GM23338 (cell line): Measurements from ENCODE around the gene ENTHD1. TPM values are rescaled to one million over a fixed set of nuclear protein-coding genes. Genes with fewer than 3 reads are reported as not detected.

Experiments
- ATAC-seq: fragments of 200-7000 bp; cut with Tn5 transposase; 3 replicates; pipeline ENCODE4 v1.9.1; 2020
- DNase-seq: peaks from one replicate; pipeline ENCODE4 v3.0.0-alpha.2; 2015; ENCODE audit warnings: low spot score
- H2AFZ ChIP-seq: fragments of 200-600 bp; sonication (generic); 2 replicates; pipeline ENCODE4 v1.8.0; 2016; ENCODE audit warnings: antibody characterized with exemption, mild to moderate bottlenecking, moderate library complexity
- H3F3A ChIP-seq: fragments of 200-600 bp; sonication (generic); replicated peaks from 2 replicates; pipeline ENCODE4 v1.8.0; 2017; ENCODE audit warnings: antibody characterized with exemption, mixed run types, low read depth
- H3K27ac ChIP-seq: fragments of 200-600 bp; sonication (generic); 2 replicates; pipeline ENCODE4 v1.6.1; 2016; ENCODE audit warnings: low read depth
- H3K27me3 ChIP-seq: fragments of 200-600 bp; sonication (generic); 2 replicates; pipeline ENCODE4 v1.8.0; 2016; ENCODE audit warnings: mild to moderate bottlenecking, mixed run types, moderate library complexity; ENCODE audit not compliant: insufficient read depth
- H3K36me3 ChIP-seq: fragments of 200-600 bp; sonication (generic); 2 replicates; pipeline ENCODE4 v1.8.0; 2016; ENCODE audit warnings: mild to moderate bottlenecking; ENCODE audit not compliant: insufficient read depth
- H3K4me1 ChIP-seq: fragments of 200-600 bp; sonication (generic); 2 replicates; pipeline ENCODE4 v1.8.0; 2016; ENCODE audit warnings: mild to moderate bottlenecking, moderate library complexity; ENCODE audit not compliant: insufficient read depth
- H3K4me2 ChIP-seq: fragments of 200-600 bp; sonication (generic); 2 replicates; pipeline ENCODE4 v1.7.1; 2017; ENCODE audit warnings: mixed run types
- H3K4me3 ChIP-seq: fragments of 200-600 bp; sonication (generic); 2 replicates; pipeline ENCODE4 v1.6.1; 2016; ENCODE audit warnings: mixed run types
- H3K79me2 ChIP-seq: fragments of 200-600 bp; sonication (generic); replicated peaks from 2 replicates; pipeline ENCODE4 v1.8.0; 2017; ENCODE audit warnings: mild to moderate bottlenecking; ENCODE audit not compliant: insufficient read depth
- H3K9me2 ChIP-seq: fragments of 200-600 bp; sonication (generic); 2 replicates; pipeline ENCODE4 v1.8.0; 2017; ENCODE audit not compliant: insufficient read depth
- H4K20me1 ChIP-seq: fragments of 200-600 bp; sonication (generic); replicated peaks from 2 replicates; pipeline ENCODE4 v1.8.0; 2017; ENCODE audit warnings: mild to moderate bottlenecking; ENCODE audit not compliant: insufficient read depth
- H3K27ac Mint-ChIP-seq: 2 replicates; pipeline ENCODE4 v1.8.0; 2020; ENCODE audit warnings: inconsistent platforms, mild to moderate bottlenecking, moderate library complexity, mixed read lengths
- H3K27me3 Mint-ChIP-seq: 3 replicates; pipeline ENCODE4 v1.8.0; 2022; ENCODE audit warnings: low read depth, mild to moderate bottlenecking, moderate library complexity, mixed read lengths, inconsistent platforms; ENCODE audit not compliant: insufficient read depth, poor library complexity
- H3K36me3 Mint-ChIP-seq: 3 replicates; pipeline ENCODE4 v1.8.0; 2021; ENCODE audit warnings: low read depth, mild to moderate bottlenecking, inconsistent platforms, moderate library complexity, mixed read lengths
- H3K4me1 Mint-ChIP-seq: 3 replicates; pipeline ENCODE4 v1.8.0; 2020; ENCODE audit warnings: mild to moderate bottlenecking, inconsistent platforms, mixed read lengths
- H3K4me3 Mint-ChIP-seq: 3 replicates; pipeline ENCODE4 v1.8.0; 2021; ENCODE audit warnings: moderate library complexity, mild to moderate bottlenecking, inconsistent platforms, mixed read lengths
- H3K9me3 Mint-ChIP-seq: 3 replicates; pipeline ENCODE4 v1.8.0; 2020; ENCODE audit warnings: moderate library complexity, mild to moderate bottlenecking, inconsistent platforms, mixed read lengths
- CREB1 ChIP-seq: fragments of 250-450 bp; sonication (Bioruptor Pico); IDR thresholded peaks from 2 replicates; pipeline ENCODE4 v1.5.0; 2020; ENCODE audit warnings: low read depth, mild to moderate bottlenecking, moderate library complexity
- EZH2 ChIP-seq: fragments of 200-600 bp; sonication (generic); IDR thresholded peaks from one replicate; pipeline ENCODE4 v1.8.0; 2017; ENCODE audit warnings: antibody characterized with exemption, mild to moderate bottlenecking, low read depth; ENCODE audit not compliant: unreplicated experiment
- EZH2phosphoT487 ChIP-seq: fragments of 200-600 bp; sonication (generic); IDR thresholded peaks from one replicate; pipeline ENCODE4 v1.8.1; 2018; ENCODE audit warnings: antibody characterized with exemption; ENCODE audit not compliant: unreplicated experiment
- JUNB ChIP-seq: IDR thresholded peaks from one replicate; pipeline ENCODE4 v1.6.1; 2016; ENCODE audit warnings: antibody characterized with exemption; ENCODE audit not compliant: unreplicated experiment
- NANOG ChIP-seq: IDR thresholded peaks from 2 replicates; pipeline ENCODE4 v1.6.1; 2016; ENCODE audit warnings: antibody characterized with exemption, borderline replicate concordance
- STAT1 ChIP-seq: IDR thresholded peaks from one replicate; pipeline ENCODE4 v1.6.1; 2016; ENCODE audit warnings: antibody characterized with exemption; ENCODE audit not compliant: unreplicated experiment
- ZNF114 ChIP-seq: fragments of 250-450 bp; sonication (Bioruptor Pico); IDR thresholded peaks from 2 replicates; pipeline ENCODE4 v1.5.0; 2020; ENCODE audit warnings: mild to moderate bottlenecking, moderate library complexity
- ZNF331 ChIP-seq: fragments of 250-450 bp; sonication (Bioruptor Pico); IDR thresholded peaks from 2 replicates; pipeline ENCODE4 v1.5.0; 2020; ENCODE audit warnings: low read depth, mild to moderate bottlenecking, moderate library complexity
- polyA plus RNA-seq: library from polyadenylated mRNA; unstranded; fragments of >200 nt; fragmentation: Nextera tagmentation; extraction: Ambion mirVana; gene quantifications from 2 replicates; pipeline ENCODE4 v1.2.1, GENCODE V29; 2016
- total RNA-seq: library from RNA; depleted of rRNA; stranded (reverse); fragments of >200 nt; shearing (Covaris generic); gene quantifications from 2 replicates; pipeline ENCODE4 v1.2.3, GENCODE V29; 2014
- TF ChIP-seq, protein P1 (sequence below): IDR thresholded peaks from 2 replicates; pipeline ENCODE4 v1.6.1; 2016; ENCODE audit warnings: antibody characterized with exemption
- TF ChIP-seq, protein P2 (sequence below): fragments of 250-450 bp; sonication (Bioruptor Pico); IDR thresholded peaks from 2 replicates; pipeline ENCODE4 v1.5.0; 2020; ENCODE audit warnings: mild to moderate bottlenecking, moderate library complexity
- TF ChIP-seq, protein P3 (sequence below): IDR thresholded peaks from one replicate; pipeline ENCODE4 v1.6.1; 2018; ENCODE audit warnings: antibody characterized with exemption; ENCODE audit not compliant: unreplicated experiment
- TF ChIP-seq, protein P4 (sequence below), 2 experiments: fragments of 200-600 bp in 1 of 2; sonication (generic) in 1 of 2; conservative IDR thresholded peaks; 2 replicates each; pipeline versions ENCODE4 v1.5.1 to v1.6.1; 2016 to 2017; ENCODE audit warnings: antibody characterized with exemption in 2 of 2, low read depth in 2 of 2, mild to moderate bottlenecking in 2 of 2, moderate library complexity in 1 of 2

Gene ENTHD1
- total and polyA plus RNA-seq, 2 experiments from 2014 or later, result not detected

DNA sequence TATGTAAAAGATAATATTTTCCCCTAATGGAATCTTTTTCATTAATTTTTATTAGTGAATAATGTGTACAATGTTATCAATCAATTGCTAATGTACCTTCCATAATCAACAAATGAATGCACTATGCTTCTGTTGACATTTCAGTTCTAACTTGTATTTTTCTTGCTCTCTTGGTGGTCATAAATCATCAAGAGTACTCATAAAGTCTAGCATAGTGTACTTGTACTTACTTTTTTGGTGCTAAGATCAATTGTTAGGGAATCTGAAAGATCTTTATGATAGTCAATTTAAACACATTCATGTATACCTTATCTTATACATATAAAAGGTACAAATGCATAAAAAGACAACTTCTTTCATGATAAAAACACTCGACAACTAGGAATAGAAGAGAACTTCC, 10.5 kb downstream of the ENTHD1 start (continued):
- TF ChIP-seq, protein P1, sequence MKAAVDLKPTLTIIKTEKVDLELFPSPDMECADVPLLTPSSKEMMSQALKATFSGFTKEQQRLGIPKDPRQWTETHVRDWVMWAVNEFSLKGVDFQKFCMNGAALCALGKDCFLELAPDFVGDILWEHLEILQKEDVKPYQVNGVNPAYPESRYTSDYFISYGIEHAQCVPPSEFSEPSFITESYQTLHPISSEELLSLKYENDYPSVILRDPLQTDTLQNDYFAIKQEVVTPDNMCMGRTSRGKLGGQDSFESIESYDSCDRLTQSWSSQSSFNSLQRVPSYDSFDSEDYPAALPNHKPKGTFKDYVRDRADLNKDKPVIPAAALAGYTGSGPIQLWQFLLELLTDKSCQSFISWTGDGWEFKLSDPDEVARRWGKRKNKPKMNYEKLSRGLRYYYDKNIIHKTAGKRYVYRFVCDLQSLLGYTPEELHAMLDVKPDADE, result no peak

DNA sequence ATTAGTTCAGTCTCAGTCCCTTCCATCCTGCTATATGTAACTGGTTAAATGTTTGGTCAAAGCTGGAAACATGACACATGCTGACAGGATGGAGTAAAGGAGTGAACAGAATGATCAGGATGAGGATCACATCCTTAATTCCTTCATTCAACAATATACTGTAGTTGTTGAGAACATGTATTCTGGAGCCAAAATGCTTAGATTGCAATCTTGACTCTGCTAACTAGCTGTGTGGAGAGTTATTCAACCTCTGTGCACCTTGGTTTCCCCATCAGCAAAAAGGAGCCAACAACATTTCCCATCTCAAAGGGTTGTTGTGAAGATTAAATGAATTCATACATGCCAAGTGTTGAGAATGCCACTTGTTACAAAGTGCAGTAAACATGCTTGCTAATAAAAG, 12.8 kb downstream of the ENTHD1 start:
- Histone ChIP-seq H4K20me1 (no peaks in the 10 kb centered on the region), H3K4me3 (no peak overlapping the region), H3K9me2 (no peaks in the 10 kb centered on the region), H2AFZ (no peak overlapping the region), H3K36me3 (no peaks in the 10 kb centered on the region), H3K27ac (no peak overlapping the region), H3K79me2 (no peaks in the 10 kb centered on the region), H3K4me1 (no peaks in the 10 kb centered on the region), H3K4me2 (no peak overlapping the region), H3K27me3 (no peaks in the 10 kb centered on the region), H3F3A (no peaks in the 10 kb centered on the region)
- Mint-ChIP-seq H3K4me3 (no peak overlapping the region), H3K27ac (no peak overlapping the region), H3K27me3 (peaks cover 3% of the 10 kb centered on the region), H3K36me3 (no peaks in the 10 kb centered on the region), H3K9me3 (no peaks in the 10 kb centered on the region), H3K4me1 (no peaks in the 10 kb centered on the region)
- DNase-seq, result no peak
- ATAC-seq, result no peak
- TF ChIP-seq ZNF331 (CRISPR knock-in tag), result no peak
- no peak for TF ChIP-seq ZNF114 (CRISPR knock-in tag)
- no peak for TF ChIP-seq CREB1
- TF ChIP-seq, protein P1, result no peak
- TF ChIP-seq, protein P2, sequence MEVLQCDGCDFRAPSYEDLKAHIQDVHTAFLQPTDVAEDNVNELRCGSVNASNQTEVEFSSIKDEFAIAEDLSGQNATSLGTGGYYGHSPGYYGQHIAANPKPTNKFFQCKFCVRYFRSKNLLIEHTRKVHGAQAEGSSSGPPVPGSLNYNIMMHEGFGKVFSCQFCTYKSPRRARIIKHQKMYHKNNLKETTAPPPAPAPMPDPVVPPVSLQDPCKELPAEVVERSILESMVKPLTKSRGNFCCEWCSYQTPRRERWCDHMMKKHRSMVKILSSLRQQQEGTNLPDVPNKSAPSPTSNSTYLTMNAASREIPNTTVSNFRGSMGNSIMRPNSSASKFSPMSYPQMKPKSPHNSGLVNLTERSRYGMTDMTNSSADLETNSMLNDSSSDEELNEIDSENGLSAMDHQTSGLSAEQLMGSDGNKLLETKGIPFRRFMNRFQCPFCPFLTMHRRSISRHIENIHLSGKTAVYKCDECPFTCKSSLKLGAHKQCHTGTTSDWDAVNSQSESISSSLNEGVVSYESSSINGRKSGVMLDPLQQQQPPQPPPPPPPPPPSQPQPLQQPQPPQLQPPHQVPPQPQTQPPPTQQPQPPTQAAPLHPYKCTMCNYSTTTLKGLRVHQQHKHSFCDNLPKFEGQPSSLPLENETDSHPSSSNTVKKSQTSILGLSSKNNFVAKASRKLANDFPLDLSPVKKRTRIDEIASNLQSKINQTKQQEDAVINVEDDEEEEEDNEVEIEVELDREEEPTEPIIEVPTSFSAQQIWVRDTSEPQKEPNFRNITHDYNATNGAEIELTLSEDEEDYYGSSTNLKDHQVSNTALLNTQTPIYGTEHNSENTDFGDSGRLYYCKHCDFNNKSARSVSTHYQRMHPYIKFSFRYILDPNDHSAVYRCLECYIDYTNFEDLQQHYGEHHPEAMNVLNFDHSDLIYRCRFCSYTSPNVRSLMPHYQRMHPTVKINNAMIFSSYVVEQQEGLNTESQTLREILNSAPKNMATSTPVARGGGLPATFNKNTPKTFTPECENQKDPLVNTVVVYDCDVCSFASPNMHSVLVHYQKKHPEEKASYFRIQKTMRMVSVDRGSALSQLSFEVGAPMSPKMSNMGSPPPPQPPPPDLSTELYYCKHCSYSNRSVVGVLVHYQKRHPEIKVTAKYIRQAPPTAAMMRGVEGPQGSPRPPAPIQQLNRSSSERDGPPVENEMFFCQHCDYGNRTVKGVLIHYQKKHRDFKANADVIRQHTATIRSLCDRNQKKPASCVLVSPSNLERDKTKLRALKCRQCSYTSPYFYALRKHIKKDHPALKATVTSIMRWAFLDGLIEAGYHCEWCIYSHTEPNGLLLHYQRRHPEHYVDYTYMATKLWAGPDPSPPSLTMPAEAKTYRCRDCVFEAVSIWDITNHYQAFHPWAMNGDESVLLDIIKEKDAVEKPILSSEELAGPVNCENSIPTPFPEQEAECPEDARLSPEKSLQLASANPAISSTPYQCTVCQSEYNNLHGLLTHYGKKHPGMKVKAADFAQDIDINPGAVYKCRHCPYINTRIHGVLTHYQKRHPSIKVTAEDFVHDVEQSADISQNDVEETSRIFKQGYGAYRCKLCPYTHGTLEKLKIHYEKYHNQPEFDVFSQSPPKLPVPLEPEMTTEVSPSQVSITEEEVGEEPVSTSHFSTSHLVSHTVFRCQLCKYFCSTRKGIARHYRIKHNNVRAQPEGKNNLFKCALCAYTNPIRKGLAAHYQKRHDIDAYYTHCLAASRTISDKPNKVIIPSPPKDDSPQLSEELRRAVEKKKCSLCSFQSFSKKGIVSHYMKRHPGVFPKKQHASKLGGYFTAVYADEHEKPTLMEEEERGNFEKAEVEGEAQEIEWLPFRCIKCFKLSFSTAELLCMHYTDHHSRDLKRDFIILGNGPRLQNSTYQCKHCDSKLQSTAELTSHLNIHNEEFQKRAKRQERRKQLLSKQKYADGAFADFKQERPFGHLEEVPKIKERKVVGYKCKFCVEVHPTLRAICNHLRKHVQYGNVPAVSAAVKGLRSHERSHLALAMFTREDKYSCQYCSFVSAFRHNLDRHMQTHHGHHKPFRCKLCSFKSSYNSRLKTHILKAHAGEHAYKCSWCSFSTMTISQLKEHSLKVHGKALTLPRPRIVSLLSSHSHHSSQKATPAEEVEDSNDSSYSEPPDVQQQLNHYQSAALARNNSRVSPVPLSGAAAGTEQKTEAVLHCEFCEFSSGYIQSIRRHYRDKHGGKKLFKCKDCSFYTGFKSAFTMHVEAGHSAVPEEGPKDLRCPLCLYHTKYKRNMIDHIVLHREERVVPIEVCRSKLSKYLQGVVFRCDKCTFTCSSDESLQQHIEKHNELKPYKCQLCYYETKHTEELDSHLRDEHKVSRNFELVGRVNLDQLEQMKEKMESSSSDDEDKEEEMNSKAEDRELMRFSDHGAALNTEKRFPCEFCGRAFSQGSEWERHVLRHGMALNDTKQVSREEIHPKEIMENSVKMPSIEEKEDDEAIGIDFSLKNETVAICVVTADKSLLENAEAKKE (CRISPR knock-in tag), result no peak
- no peak for TF ChIP-seq EZH2phosphoT487
- TF ChIP-seq JUNB, result no peak
- TF ChIP-seq NANOG, result no peak
- TF ChIP-seq EZH2, result no peak
- TF ChIP-seq, protein P3, sequence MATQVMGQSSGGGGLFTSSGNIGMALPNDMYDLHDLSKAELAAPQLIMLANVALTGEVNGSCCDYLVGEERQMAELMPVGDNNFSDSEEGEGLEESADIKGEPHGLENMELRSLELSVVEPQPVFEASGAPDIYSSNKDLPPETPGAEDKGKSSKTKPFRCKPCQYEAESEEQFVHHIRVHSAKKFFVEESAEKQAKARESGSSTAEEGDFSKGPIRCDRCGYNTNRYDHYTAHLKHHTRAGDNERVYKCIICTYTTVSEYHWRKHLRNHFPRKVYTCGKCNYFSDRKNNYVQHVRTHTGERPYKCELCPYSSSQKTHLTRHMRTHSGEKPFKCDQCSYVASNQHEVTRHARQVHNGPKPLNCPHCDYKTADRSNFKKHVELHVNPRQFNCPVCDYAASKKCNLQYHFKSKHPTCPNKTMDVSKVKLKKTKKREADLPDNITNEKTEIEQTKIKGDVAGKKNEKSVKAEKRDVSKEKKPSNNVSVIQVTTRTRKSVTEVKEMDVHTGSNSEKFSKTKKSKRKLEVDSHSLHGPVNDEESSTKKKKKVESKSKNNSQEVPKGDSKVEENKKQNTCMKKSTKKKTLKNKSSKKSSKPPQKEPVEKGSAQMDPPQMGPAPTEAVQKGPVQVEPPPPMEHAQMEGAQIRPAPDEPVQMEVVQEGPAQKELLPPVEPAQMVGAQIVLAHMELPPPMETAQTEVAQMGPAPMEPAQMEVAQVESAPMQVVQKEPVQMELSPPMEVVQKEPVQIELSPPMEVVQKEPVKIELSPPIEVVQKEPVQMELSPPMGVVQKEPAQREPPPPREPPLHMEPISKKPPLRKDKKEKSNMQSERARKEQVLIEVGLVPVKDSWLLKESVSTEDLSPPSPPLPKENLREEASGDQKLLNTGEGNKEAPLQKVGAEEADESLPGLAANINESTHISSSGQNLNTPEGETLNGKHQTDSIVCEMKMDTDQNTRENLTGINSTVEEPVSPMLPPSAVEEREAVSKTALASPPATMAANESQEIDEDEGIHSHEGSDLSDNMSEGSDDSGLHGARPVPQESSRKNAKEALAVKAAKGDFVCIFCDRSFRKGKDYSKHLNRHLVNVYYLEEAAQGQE, result no peak
- TF ChIP-seq, protein P4, sequence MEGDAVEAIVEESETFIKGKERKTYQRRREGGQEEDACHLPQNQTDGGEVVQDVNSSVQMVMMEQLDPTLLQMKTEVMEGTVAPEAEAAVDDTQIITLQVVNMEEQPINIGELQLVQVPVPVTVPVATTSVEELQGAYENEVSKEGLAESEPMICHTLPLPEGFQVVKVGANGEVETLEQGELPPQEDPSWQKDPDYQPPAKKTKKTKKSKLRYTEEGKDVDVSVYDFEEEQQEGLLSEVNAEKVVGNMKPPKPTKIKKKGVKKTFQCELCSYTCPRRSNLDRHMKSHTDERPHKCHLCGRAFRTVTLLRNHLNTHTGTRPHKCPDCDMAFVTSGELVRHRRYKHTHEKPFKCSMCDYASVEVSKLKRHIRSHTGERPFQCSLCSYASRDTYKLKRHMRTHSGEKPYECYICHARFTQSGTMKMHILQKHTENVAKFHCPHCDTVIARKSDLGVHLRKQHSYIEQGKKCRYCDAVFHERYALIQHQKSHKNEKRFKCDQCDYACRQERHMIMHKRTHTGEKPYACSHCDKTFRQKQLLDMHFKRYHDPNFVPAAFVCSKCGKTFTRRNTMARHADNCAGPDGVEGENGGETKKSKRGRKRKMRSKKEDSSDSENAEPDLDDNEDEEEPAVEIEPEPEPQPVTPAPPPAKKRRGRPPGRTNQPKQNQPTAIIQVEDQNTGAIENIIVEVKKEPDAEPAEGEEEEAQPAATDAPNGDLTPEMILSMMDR (conservative IDR thresholded peaks at IDR 0.05; ENCODE audit: low read depth in 2 of 2), result no peak
- TF ChIP-seq STAT1, result no peak
